Bronchial epithelial cell (primary cell): ENCODE results near the gene QKI. TPM values are rescaled to one million over a fixed set of nuclear protein-coding genes. Genes with fewer than 3 reads are reported as not detected.

Experiments used
- DNase-seq: peaks from one replicate; pipeline ENCODE4 v3.0.0-alpha.2; 2010; ENCODE audit warnings: low read depth
- FAIRE-seq: peaks from 2 replicates; lab custom pipeline; 2011; peaks lifted over from hg19 to GRCh38; lab: Jason Lieb, UNC
- H3K27me3 ChIP-seq: 2 replicates; pipeline ENCODE4 v1.5.1; 2011; ENCODE audit warnings: low read length; ENCODE audit not compliant: control insufficient read depth, insufficient read depth
- H3K36me3 ChIP-seq: 2 replicates; pipeline ENCODE4 v1.5.1; 2011; ENCODE audit warnings: low read length; ENCODE audit not compliant: control insufficient read depth, insufficient read depth
- H3K4me3 ChIP-seq: 2 replicates; pipeline ENCODE4 v1.5.1; 2011; ENCODE audit warnings: mild to moderate bottlenecking, low read depth, low read length, control low read depth
- CTCF ChIP-seq: IDR thresholded peaks from 2 replicates; pipeline ENCODE4 v1.5.1; 2011; ENCODE audit warnings: mild to moderate bottlenecking, moderate library complexity, low read length, control low read depth, inconsistent platforms; ENCODE audit not compliant: insufficient read depth, severe bottlenecking
- total RNA-seq: library from RNA; depleted of rRNA; stranded (reverse); fragments of >200 nt; gene quantifications from 2 replicates; pipeline ENCODE4 v1.2.1, GENCODE V29; 2014

The QKI gene
- total RNA-seq, 1 donor from 2014 or later, result 51.1 TPM

GRCh38 chr6:163463180-163463579, 48.7 kb downstream of the QKI start:
- TF ChIP-seq CTCF, result no peak
- DNase-seq (no peak), FAIRE-seq (no peak)
- H3K4me3 ChIP-seq, result no peak overlapping the region
- H3K27me3 ChIP-seq, result no peaks in the 10 kb centered on the region
- H3K36me3 ChIP-seq, result no peaks in the 10 kb centered on the region

DNA sequence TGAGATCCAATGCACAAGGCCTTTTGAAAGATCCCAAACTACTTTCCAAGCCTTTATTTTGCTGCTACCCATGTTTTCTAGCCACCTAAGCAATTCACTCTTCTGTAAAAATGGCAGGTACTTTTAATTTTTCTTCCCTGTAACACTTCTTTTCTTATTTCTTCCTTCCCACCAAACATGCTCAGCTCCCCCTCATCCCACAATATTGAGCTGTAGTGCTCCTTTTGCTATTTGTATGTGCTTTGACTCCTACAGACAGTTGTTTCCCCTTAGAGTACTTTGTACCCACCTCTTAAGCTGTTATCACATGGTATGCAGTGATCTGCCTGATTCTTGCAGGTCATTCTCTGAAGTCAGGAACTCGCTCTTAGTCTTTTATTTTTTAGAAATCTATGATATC, 49.3 kb downstream of the QKI start:
- DNase-seq (no peak), FAIRE-seq (no peak)
- TF ChIP-seq CTCF, result no peak
- no peaks in the 10 kb centered on the region for H3K27me3 ChIP-seq
- H3K36me3 ChIP-seq, result no peaks in the 10 kb centered on the region
- H3K4me3 ChIP-seq, result no peak overlapping the region

- no peak for TF ChIP-seq CTCF
- Histone ChIP-seq H3K4me3 (no peak overlapping the region), H3K36me3 (no peaks in the 10 kb centered on the region), H3K27me3 (no peaks in the 10 kb centered on the region)
- no peak for DNase-seq
- FAIRE-seq, result no peak
Measured at GRCh38 chr6:163466839-163467390, 52.4 kb downstream of the QKI start.

DNA sequence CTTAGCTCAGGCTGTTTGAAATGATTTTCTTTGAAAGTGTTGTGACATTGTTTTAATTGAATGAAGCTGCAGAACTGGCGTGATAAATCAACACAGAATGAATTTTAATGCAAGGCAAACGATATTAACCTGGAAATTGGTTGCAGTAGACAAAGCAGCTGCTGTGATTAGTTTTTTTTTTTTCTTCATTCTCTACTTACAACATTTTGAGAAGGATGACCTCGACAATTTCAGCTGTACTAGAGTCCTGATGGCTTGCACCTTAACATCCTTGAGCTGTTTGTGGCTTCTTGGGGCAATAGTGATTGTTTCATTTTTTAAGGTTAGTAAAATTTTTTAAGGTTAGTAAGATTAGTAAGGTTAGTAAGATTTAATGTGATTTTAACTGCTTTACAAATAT, 54.2 kb downstream of the QKI start:
- DNase-seq (no peak), FAIRE-seq (no peak)
- H3K4me3 ChIP-seq, result no peak overlapping the region
- no peak for TF ChIP-seq CTCF
- no peaks in the 10 kb centered on the region for H3K27me3 ChIP-seq
- H3K36me3 ChIP-seq, result no peaks in the 10 kb centered on the region

- Histone ChIP-seq H3K36me3 (no peaks in the 10 kb centered on the region), H3K27me3 (no peaks in the 10 kb centered on the region), H3K4me3 (no peak overlapping the region)
- DNase-seq (no peak), FAIRE-seq (no peak)
- no peak for TF ChIP-seq CTCF
Measured at GRCh38 chr6:163469459-163469985, 55.0 kb downstream of the QKI start.

DNA sequence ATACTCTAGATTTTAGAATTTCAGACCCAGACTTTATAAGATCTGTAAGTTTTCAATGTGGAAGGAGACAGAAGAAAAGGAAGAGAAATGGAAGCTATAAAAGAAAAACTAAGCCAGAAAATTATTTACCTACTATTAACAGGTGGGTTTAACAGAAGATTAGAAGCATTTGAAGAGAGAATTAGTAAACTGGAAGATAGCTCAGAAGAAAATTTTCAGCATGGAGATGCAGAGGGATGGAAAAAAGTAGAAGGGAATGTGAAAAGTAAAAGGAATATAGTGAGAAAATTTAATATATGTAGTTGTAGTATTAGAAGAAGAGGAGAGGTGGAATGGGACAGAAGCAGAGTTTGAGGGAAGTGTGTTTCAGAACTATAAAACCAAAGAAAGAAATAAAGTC, 56.1 kb downstream of the QKI start:
- no peaks in the 10 kb centered on the region for H3K27me3 ChIP-seq
- H3K4me3 ChIP-seq, result no peak overlapping the region
- no peak for DNase-seq
- no peak for TF ChIP-seq CTCF
- FAIRE-seq, result no peak
- no peaks in the 10 kb centered on the region for H3K36me3 ChIP-seq
